Activated T-cell treated with anti-CD3 and anti-CD28 coated beads for 48 hours (primary cell): Measurements from ENCODE around the gene PGA3.
"Not testable (repeated sequence)": the region's sequence is repeated elsewhere in the genome, so short reads cannot be mapped to it uniquely, and the experiment has no call there.

Experiments used
- DNase-seq: peaks from one replicate; pipeline ENCODE4 v3.0.0-alpha.2; 2020; ENCODE audit warnings: low read depth

The PGA3 gene

GRCh38 chr11:61250796-61251765 lies 47.8 kb downstream of the PGA3 start:
- not testable (repeated sequence) for DNase-seq

DNA sequence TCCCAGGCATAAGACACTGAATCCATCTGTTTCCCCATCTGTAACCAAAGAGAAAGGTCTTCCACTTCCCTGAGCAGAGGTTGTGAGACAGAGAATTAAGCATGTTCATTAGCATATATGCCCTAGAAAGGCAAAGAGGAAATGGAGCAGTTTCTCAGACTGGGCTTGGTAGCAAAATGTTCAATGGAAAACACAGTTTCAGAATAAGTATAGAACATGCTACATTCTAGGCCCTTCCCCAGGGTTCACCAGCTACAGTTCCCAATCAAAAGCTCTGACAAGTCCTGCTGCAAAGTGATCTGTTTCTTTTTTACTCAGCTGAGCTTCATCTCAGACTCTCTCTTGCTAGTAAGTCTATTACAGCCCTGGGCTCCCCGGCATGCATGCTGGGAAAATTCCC lies 49.0 kb downstream of the PGA3 start:
- DNase-seq, result not testable (repeated sequence)

GRCh38 chr11:61254403-61255025 lies 51.2 kb downstream of the PGA3 start:
- peak; percentile 64 for DNase-seq

DNA sequence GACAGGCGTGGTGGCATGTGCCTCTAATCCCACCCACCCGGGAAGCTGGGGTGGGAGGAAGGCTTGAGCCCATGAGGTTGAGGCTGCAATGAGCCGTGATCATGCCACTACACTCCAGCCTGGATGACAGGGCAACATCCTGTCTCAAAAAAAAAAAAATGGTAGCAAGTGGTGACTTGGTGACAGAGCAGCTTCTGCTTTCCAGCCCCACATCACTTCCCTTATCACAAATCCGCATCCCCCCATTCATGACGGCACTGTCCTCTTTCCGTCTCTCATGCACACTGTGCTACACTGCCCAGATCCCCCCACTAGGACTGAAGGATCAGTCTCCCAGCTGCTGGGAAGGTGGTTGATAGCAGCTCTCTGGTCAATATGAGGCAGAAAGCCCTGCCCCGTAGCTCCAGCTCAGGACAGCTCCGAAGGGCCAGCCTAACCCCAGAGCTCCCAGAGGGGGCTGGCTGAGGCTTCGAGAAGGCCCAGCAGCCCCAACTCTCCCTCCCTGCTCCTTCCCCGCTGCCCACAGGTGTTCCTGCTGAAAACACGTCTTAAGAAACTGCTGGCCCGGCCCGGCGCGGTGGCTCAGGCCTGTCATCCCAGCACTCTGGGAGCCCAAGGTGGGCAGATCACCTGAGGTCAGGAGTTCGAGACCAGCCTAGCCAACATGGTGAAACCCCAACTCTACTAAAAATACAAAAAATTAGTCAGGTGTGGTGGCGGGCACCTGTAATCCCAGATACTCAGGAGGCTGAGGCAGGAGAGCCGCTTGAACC lies 53.6 kb downstream of the PGA3 start:
- no peak for DNase-seq

GRCh38 chr11:61258546-61258945 lies 55.2 kb downstream of the PGA3 start:
- no peak for DNase-seq

GRCh38 chr11:61259363-61259762 lies 56.0 kb downstream of the PGA3 start:
- no peak for DNase-seq
